Measurements from ENCODE around the gene ERP44.

GRCh38 chr9:99967457-99967856 lies 131.3 kb downstream of the ERP44 start:
- no peak for TF ChIP-seq CTCF (IDR thresholded peaks at IDR 0.05)
- no peak for TF ChIP-seq POLR2A (IDR thresholded peaks at IDR 0.05)

All from vagina (tissue), 2 donors.